Suppressor macrophage treated with lipopolysaccharide for 1 hour (primary cell): ENCODE data around the gene RILP.

Experiments used
- DNase-seq, 3 donors: peaks; one replicate each; pipeline ENCODE4 v3.0.0-alpha.2; 2020 to 2022

RILP gene

GRCh38 chr17:1627982-1628855, 21.4 kb downstream of the RILP start, which contains the start of gene SLC43A2:
SLC43A2 (minus strand) TSS chr17:1628834; CDS start chr17:1627874, 960 bp downstream.
- peak; percentile 89 to 95 (median 93) for DNase-seq

GRCh38 chr17:1627182-1627981, 22.3 kb downstream of the RILP start:
- DNase-seq, result peak; percentile 77 to 79 (median 78)

- DNase-seq, result no peak
Observed at GRCh38 chr17:1626333-1626732, 23.3 kb downstream of the RILP start.

GRCh38 chr17:1625581-1625980, 24.1 kb downstream of the RILP start:
- no peak for DNase-seq

- DNase-seq, result no peak
Observed at GRCh38 chr17:1625053-1625452, 24.6 kb downstream of the RILP start.

GRCh38 chr17:1624650-1625049, 25.0 kb downstream of the RILP start:
- DNase-seq, result no peak

GRCh38 chr17:1623057-1623630, 26.5 kb downstream of the RILP start:
- peak; percentile 51 to 54 (median 51) for DNase-seq

- DNase-seq, result no peak
Observed at GRCh38 chr17:1621273-1621954, 28.3 kb downstream of the RILP start.

- no peak for DNase-seq
Observed at GRCh38 chr17:1620486-1620885, 29.2 kb downstream of the RILP start.

GRCh38 chr17:1617620-1618174, 32.0 kb downstream of the RILP start:
- peak; percentile 64 to 80 (median 68) for DNase-seq

- DNase-seq, result no peak
Observed at GRCh38 chr17:1616101-1616500, 33.6 kb downstream of the RILP start.

GRCh38 chr17:1612400-1612799, 37.3 kb downstream of the RILP start:
- no peak for DNase-seq

GRCh38 chr17:1611715-1612114, 38.0 kb downstream of the RILP start:
- DNase-seq, result peak; percentile 84 to 94 (median 91)

- DNase-seq, result no peak
Observed at GRCh38 chr17:1608676-1609075, 41.0 kb downstream of the RILP start.

GRCh38 chr17:1607971-1608320, 41.7 kb downstream of the RILP start:
- DNase-seq, result no peak

- DNase-seq, result peak; percentile 94 to 98 (median 95)
Observed at GRCh38 chr17:1606352-1606985, 43.2 kb downstream of the RILP start.

GRCh38 chr17:1605681-1606351, 43.9 kb downstream of the RILP start:
- no peak for DNase-seq

GRCh38 chr17:1604831-1605528, 44.7 kb downstream of the RILP start:
- DNase-seq, result no peak

- DNase-seq, result no peak
Observed at GRCh38 chr17:1601571-1601970, 48.1 kb downstream of the RILP start.

GRCh38 chr17:1598399-1599095, 51.1 kb downstream of the RILP start:
- no peak for DNase-seq
